KOPT-K1 (cell line): ENCODE measurements around the gene RGS7.
"Not testable (repeated sequence)": the region's sequence is repeated elsewhere in the genome, so short reads cannot be mapped to it uniquely, and the experiment has no call there.

Source experiments
- H3K27ac ChIP-seq: fragments of 200-600 bp; sonication (generic); 2 replicates; pipeline ENCODE4 v1.5.1; 2016; ENCODE audit warnings: antibody characterized with exemption, mild to moderate bottlenecking, low read depth, low read length; ENCODE audit not compliant: poor library complexity, severe bottlenecking
- H3K36me3 ChIP-seq: fragments of 200-600 bp; sonication (generic); 2 replicates; pipeline ENCODE4 v1.5.1; 2017; ENCODE audit warnings: antibody characterized with exemption, mild to moderate bottlenecking, low read length, moderate library complexity; ENCODE audit not compliant: insufficient read depth
- H3K9me3 ChIP-seq: fragments of 200-600 bp; sonication (generic); 2 replicates; pipeline ENCODE4 v1.5.1; 2017; ENCODE audit warnings: antibody characterized with exemption, low read length, mild to moderate bottlenecking; ENCODE audit not compliant: insufficient read depth, poor library complexity, severe bottlenecking

RGS7 gene

GRCh38 chr1:240927821-240928220 lies 429.2 kb downstream of the RGS7 start:
- Histone ChIP-seq H3K36me3 (no peaks in the 10 kb centered on the region), H3K27ac (no peak overlapping the region), H3K9me3 (no peaks in the 10 kb centered on the region)

GRCh38 chr1:240925273-240925672 lies 431.7 kb downstream of the RGS7 start:
- Histone ChIP-seq H3K36me3 (no peaks in the 10 kb centered on the region), H3K9me3 (no peaks in the 10 kb centered on the region), H3K27ac (no peak overlapping the region)

- Histone ChIP-seq H3K36me3 (no peaks in the 10 kb centered on the region), H3K9me3 (no peaks in the 10 kb centered on the region), H3K27ac (no peak overlapping the region)
These were observed 439.0 kb downstream of the RGS7 start for GRCh38 chr1:240917976-240918375.

GRCh38 chr1:240914506-240914905 lies 442.5 kb downstream of the RGS7 start:
- H3K27ac ChIP-seq = no peak overlapping the region
- H3K36me3 ChIP-seq = no peaks in the 10 kb centered on the region

GRCh38 chr1:240912821-240913220 lies 444.2 kb downstream of the RGS7 start:
- H3K9me3 ChIP-seq = no peaks in the 10 kb centered on the region
- no peaks in the 10 kb centered on the region for H3K36me3 ChIP-seq
- H3K27ac ChIP-seq = no peak overlapping the region

More at GRCh38 chr1:240914506-240914905, 442.5 kb downstream of the RGS7 start:
- no peaks in the 10 kb centered on the region for H3K9me3 ChIP-seq

- H3K27ac ChIP-seq = no peak overlapping the region
- no peaks in the 10 kb centered on the region for H3K9me3 ChIP-seq
- H3K36me3 ChIP-seq = no peaks in the 10 kb centered on the region
These were observed 447.1 kb downstream of the RGS7 start for GRCh38 chr1:240909701-240910457.

GRCh38 chr1:240906477-240906876 lies 450.5 kb downstream of the RGS7 start:
- Histone ChIP-seq H3K9me3 (no peaks in the 10 kb centered on the region), H3K27ac (no peak overlapping the region)

GRCh38 chr1:240905225-240905765 lies 451.7 kb downstream of the RGS7 start:
- H3K36me3 ChIP-seq = no peaks in the 10 kb centered on the region

More at GRCh38 chr1:240906477-240906876, 450.5 kb downstream of the RGS7 start:
- no peaks in the 10 kb centered on the region for H3K36me3 ChIP-seq

GRCh38 chr1:240895424-240895823 lies 461.6 kb downstream of the RGS7 start:
- not testable (repeated sequence) for H3K36me3 ChIP-seq, H3K9me3 ChIP-seq, H3K27ac ChIP-seq

More at GRCh38 chr1:240905225-240905765, 451.7 kb downstream of the RGS7 start:
- Histone ChIP-seq H3K27ac (no peak overlapping the region), H3K9me3 (no peaks in the 10 kb centered on the region)

GRCh38 chr1:240888787-240889048 lies 468.3 kb downstream of the RGS7 start:
- Histone ChIP-seq H3K27ac (no peak overlapping the region), H3K9me3 (no peaks in the 10 kb centered on the region), H3K36me3 (no peaks in the 10 kb centered on the region)

GRCh38 chr1:240888039-240888786 lies 468.8 kb downstream of the RGS7 start:
- H3K36me3 ChIP-seq = no peaks in the 10 kb centered on the region
- no peak overlapping the region for H3K27ac ChIP-seq
- no peaks in the 10 kb centered on the region for H3K9me3 ChIP-seq

GRCh38 chr1:240883490-240883889 lies 473.5 kb downstream of the RGS7 start:
- Histone ChIP-seq H3K27ac (no peak overlapping the region), H3K9me3 (no peaks in the 10 kb centered on the region), H3K36me3 (no peaks in the 10 kb centered on the region)

- not testable (repeated sequence) for H3K36me3 ChIP-seq, H3K9me3 ChIP-seq, H3K27ac ChIP-seq
These were observed 474.2 kb downstream of the RGS7 start for GRCh38 chr1:240882656-240883308.

GRCh38 chr1:240878631-240879030 lies 478.4 kb downstream of the RGS7 start:
- H3K27ac ChIP-seq = no peak overlapping the region
- H3K36me3 ChIP-seq = no peaks in the 10 kb centered on the region
- no peaks in the 10 kb centered on the region for H3K9me3 ChIP-seq

GRCh38 chr1:240877605-240878004 lies 479.4 kb downstream of the RGS7 start:
- H3K9me3 ChIP-seq = no peaks in the 10 kb centered on the region
- no peaks in the 10 kb centered on the region for H3K36me3 ChIP-seq
- no peak overlapping the region for H3K27ac ChIP-seq
